ENCODE results near the gene CYP46A1. TPM values are rescaled to one million over a fixed set of nuclear protein-coding genes. Genes with fewer than 3 reads are reported as not detected.

Gene CYP46A1
- total and polyA plus RNA-seq, 8 donors, result 1.0 to 5.2 (median 1.8) TPM

DNA sequence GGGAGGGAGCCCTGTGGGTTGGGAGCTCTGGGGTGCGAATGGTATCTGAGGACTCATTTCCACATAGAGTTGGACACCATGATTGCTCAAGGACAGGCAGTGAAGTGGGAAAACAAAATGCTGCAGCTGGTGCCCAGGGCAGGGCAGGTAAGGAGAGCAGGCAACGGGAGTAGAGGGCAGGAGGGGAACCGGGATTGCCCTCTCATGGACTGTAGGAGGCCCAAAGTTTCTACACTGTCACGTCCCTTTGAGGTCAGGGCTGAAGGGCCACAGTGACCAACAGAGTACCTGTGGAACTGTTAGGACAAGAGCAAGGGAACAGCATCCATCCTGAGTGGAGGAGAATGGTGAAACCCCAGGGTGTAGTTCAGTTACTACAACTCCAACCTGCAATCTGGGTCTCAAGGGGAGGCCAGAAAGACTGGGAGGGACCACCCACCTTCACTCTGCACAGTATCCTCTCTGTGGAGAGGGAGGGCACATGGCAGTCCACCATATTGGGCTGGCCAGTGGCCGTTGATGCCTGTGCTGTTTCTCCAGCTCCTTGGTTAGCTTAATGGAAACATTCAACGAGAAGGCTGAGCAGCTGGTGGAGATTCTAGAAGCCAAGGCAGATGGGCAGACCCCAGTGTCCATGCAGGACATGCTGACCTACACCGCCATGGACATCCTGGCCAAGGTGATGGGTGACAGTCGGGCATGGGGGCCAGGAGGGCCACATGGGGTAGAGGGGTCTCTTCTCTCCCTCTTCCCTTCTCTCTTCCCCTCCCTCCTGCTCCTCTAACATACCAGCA is 22.2 kb downstream of the CYP46A1 start:
- 82 to 84% methylated on average over 8 of the region's 8 CpGs for WGBS, 2 donors

DNA sequence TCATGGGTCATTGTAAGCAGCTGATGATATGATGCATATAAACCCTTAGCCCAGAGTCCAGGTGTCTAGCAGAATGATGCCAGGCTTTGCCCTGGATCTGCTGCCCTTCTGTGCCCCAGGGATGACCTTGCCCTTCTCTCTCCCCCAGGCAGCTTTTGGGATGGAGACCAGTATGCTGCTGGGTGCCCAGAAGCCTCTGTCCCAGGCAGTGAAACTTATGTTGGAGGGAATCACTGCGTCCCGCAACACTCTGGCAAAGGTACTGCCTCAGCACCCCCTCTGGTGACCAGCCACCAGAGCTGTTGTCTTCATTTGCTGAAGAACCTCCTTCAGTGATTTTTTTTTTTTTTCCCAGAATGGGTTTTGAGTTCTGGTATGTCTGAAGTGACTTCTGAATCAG is 23.3 kb downstream of the CYP46A1 start:
- DNase-seq (no peak), ATAC-seq (no peak), FAIRE-seq (no peak)
- Histone ChIP-seq H3K27ac (no peak overlapping the region), H3K4me1 (no peaks in the 10 kb centered on the region), H3K36me3 (no peaks in the 10 kb centered on the region), H3K4me3 (no peak overlapping the region), H3K27me3 (no peaks in the 10 kb centered on the region), H3K9me3 (no peaks in the 10 kb centered on the region)
- TF ChIP-seq, protein P1, sequence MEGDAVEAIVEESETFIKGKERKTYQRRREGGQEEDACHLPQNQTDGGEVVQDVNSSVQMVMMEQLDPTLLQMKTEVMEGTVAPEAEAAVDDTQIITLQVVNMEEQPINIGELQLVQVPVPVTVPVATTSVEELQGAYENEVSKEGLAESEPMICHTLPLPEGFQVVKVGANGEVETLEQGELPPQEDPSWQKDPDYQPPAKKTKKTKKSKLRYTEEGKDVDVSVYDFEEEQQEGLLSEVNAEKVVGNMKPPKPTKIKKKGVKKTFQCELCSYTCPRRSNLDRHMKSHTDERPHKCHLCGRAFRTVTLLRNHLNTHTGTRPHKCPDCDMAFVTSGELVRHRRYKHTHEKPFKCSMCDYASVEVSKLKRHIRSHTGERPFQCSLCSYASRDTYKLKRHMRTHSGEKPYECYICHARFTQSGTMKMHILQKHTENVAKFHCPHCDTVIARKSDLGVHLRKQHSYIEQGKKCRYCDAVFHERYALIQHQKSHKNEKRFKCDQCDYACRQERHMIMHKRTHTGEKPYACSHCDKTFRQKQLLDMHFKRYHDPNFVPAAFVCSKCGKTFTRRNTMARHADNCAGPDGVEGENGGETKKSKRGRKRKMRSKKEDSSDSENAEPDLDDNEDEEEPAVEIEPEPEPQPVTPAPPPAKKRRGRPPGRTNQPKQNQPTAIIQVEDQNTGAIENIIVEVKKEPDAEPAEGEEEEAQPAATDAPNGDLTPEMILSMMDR (IDR thresholded peaks at IDR 0.05), result no peak
- intact Hi-C loops (cut with DNase I), result no loop called here
- 97 to 99% methylated on average over 2 of the region's 2 CpGs for WGBS, 2 donors

More for the DNA sequence above, 22.2 kb downstream of the CYP46A1 start:
- TF ChIP-seq, protein P1 (IDR thresholded peaks at IDR 0.05), result no peak
- DNase-seq (no peak), FAIRE-seq (no peak), ATAC-seq (no peak)
- intact Hi-C loops (cut with DNase I), result no loop called here
- no peak overlapping the region for H3K27ac ChIP-seq
- no peaks in the 10 kb centered on the region for H3K4me1 ChIP-seq
- H3K36me3 ChIP-seq, result no peaks in the 10 kb centered on the region
- H3K4me3 ChIP-seq, result no peak overlapping the region
- H3K9me3 ChIP-seq, result no peaks in the 10 kb centered on the region
- H3K27me3 ChIP-seq, result no peaks in the 10 kb centered on the region

DNA sequence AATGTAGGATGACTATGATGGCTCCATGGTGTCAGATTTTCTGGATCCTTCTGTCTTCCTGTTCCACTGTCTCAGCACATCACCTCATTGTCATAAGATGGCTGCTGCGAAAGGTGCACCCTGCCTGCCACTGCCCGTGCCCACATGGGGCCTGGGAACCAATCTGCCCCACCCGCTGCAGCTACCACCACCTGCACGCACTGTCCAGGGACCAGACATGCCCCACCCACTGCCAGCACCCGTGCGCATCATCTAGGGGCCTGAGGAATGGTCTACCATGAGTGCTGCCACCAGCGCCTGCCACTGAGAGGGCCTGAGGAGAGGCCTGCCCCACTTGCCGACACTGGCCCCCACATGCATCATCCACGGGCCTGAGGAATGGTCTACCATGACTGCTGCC is 23.8 kb downstream of the CYP46A1 start:
- no peak for DNase-seq
- TF ChIP-seq, protein P1 (IDR thresholded peaks at IDR 0.05), result no peak
- Histone ChIP-seq H3K27me3 (no peaks in the 10 kb centered on the region), H3K4me3 (no peak overlapping the region), H3K36me3 (no peaks in the 10 kb centered on the region), H3K27ac (no peak overlapping the region), H3K4me1 (no peaks in the 10 kb centered on the region), H3K9me3 (no peaks in the 10 kb centered on the region)
- 97% methylated on average over 9 of the region's 9 CpGs for WGBS, 2 donors
- intact Hi-C loops (cut with DNase I), result no loop called here
- ATAC-seq, result no peak
- FAIRE-seq, result no peak

DNA sequence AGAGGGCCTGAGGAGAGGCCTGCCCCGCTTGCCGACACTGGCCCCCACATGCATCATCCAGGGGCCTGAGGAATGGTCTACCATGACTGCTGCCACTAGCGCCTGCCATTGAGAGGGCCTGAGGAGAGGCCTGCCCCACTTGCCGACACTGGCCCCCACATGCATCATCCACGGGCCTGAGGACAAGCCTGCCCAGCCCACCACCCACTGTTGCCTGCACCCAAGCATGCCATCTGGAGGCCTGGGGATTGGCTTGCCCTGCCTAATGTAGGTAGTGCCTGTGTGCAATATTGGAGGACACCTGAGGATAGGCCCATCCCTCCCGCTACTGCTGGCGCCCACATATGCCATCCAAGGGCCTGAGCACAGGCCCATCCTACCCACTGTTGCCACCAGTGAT is 24.4 kb downstream of the CYP46A1 start:
- Histone ChIP-seq H3K4me1 (no peaks in the 10 kb centered on the region), H3K4me3 (no peak overlapping the region), H3K27me3 (no peaks in the 10 kb centered on the region), H3K27ac (no peak overlapping the region), H3K9me3 (no peaks in the 10 kb centered on the region), H3K36me3 (no peaks in the 10 kb centered on the region)
- TF ChIP-seq, protein P1 (IDR thresholded peaks at IDR 0.05), result no peak
- WGBS, 2 donors, result 83 to 86% methylated on average over 7 of the region's 7 CpGs
- FAIRE-seq, result no peak
- intact Hi-C loops (cut with DNase I), result no loop called here
- DNase-seq, result no peak
- ATAC-seq, result no peak

DNA sequence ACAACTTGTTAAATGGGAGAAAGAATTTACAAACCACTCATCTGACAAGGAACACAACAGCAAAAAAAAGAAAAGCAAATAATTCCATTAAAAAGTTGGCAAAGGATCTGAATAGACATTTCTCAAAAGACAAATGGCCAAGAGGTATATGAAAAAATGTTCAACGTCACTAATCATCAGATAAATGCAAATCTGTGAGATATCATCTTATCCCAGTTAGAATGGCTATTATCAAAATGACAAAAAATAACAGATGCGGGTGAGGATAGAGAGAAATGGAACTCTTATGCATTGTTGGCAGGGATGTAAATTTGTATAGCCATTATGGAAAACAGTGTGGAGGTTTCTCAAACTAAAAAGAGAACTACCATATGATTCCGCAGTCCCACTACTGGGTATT is 29.9 kb downstream of the CYP46A1 start:
- Histone ChIP-seq H3K9me3 (no peaks in the 10 kb centered on the region), H3K36me3 (no peaks in the 10 kb centered on the region), H3K4me3 (no peak overlapping the region), H3K4me1 (no peaks in the 10 kb centered on the region), H3K27ac (no peak overlapping the region), H3K27me3 (no peaks in the 10 kb centered on the region)
- no peak for DNase-seq
- FAIRE-seq, result no peak
- no peak for ATAC-seq
- WGBS, 2 donors, result 87 to 93% methylated on average over 3 of the region's 3 CpGs
- TF ChIP-seq, protein P1 (IDR thresholded peaks at IDR 0.05), result no peak
- intact Hi-C loops (cut with DNase I), result no loop called here
